GM12801 (cell line): ENCODE results near the gene CDCP2.

Experiments
- TF ChIP-seq, protein P1 (sequence below): IDR thresholded peaks from one replicate; pipeline ENCODE4 v1.5.1; 2011; ENCODE audit warnings: control low read depth; ENCODE audit not compliant: insufficient read length; ENCODE audit errors: extremely low read depth

CDCP2 gene

DNA sequence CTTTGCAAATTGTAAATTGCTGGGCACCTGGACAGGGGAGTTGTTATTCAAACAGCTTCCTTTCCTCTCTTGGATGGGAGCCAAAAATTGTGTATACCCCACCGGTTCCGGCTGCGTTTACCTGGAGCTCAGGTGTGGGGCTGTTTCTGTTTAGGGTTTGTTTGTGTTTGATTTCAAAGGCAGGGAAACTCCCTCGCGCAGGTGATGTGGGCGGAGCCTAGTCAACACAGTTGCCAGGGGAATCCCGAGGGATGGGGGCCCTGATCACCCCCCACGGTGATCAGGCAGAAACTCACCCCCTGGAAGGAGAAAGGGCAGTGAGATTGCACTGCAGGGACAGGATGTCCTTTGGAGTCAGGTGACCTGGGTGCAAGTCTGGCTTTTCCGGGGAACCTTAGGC lies 28.3 kb downstream of the CDCP2 start:
- TF ChIP-seq, protein P1, sequence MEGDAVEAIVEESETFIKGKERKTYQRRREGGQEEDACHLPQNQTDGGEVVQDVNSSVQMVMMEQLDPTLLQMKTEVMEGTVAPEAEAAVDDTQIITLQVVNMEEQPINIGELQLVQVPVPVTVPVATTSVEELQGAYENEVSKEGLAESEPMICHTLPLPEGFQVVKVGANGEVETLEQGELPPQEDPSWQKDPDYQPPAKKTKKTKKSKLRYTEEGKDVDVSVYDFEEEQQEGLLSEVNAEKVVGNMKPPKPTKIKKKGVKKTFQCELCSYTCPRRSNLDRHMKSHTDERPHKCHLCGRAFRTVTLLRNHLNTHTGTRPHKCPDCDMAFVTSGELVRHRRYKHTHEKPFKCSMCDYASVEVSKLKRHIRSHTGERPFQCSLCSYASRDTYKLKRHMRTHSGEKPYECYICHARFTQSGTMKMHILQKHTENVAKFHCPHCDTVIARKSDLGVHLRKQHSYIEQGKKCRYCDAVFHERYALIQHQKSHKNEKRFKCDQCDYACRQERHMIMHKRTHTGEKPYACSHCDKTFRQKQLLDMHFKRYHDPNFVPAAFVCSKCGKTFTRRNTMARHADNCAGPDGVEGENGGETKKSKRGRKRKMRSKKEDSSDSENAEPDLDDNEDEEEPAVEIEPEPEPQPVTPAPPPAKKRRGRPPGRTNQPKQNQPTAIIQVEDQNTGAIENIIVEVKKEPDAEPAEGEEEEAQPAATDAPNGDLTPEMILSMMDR: no peak

DNA sequence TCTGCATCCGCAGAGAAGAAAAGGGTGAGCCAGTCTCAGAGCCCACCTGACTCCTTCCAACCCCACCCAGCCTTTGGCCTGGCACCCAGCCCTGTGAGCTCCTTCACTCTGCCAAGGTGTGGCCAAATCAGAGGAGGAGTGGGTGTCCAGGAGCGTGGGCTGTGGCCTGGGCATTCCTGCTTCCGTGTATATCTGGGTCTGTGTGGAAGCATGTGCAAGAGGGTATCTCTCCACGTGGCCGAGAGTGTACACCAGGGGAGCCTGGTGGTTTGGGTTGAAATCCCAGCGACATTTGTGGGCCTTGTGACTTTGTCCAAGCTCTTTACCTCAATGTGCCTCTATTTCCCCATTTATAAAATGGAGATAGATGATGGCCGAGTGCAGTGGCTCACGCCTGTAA lies 29.8 kb downstream of the CDCP2 start:
- TF ChIP-seq, protein P1: no peak

DNA sequence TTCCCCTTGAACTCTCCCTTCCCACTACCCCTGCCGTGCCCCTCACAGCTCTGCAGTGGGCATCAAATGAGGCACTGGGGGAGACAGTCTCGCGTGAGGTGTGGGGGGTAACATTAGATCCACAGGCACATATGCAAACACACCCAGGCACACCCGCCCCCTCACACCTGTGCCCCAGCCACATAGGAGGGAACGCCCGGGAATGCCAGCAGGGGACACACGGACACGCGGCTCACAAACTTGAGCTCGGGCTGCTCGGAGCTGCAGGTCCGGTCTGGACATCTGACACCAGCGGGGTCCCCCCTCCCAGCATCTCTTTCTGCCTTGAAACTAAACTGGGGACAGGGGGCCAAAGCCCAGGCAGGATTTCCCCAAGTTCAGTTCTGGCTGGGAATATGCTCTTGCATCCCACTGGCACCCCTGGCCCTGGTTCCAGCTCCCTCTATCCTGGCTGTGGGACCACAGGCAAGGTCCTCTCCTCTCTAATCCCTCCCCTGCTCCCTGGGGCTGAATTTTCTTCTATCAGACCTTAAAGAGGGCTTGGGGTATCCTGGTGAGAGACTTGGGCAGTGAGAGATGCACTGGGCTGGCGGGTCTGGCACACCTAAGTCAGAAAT lies 30.6 kb downstream of the CDCP2 start:
- TF ChIP-seq, protein P1: no peak

DNA sequence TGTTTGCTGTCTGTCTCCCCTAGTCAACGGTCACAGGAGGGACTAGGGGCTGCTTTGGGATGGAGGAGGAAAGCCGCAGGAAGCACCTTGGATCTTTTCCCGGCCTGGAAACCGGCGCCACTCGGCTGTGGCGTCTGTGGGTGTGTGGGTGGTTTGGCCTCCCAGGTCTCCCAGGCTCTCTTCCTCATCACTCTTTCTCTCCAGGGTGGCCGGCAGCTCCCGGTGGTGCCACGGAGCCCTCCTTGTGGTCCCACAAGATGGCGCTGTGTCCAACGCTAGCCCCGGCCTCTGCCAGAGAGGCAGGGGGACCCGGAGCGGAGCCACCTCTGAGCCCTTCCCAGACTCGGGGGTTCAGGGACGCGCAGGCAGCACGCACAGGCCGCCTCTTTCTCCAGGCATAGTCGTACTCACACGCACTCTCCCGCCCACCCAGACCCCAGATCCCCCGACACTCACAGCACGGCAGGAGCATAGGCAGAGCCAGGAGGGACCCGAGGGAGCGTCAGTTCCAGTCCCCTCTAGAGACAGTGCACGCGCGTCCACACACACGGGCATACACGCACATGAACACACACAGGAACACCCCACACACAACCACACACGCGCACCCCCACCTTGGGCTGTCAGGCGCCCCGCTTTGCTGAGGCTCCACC lies 31.2 kb downstream of the CDCP2 start:
- TF ChIP-seq, protein P1: no peak

DNA sequence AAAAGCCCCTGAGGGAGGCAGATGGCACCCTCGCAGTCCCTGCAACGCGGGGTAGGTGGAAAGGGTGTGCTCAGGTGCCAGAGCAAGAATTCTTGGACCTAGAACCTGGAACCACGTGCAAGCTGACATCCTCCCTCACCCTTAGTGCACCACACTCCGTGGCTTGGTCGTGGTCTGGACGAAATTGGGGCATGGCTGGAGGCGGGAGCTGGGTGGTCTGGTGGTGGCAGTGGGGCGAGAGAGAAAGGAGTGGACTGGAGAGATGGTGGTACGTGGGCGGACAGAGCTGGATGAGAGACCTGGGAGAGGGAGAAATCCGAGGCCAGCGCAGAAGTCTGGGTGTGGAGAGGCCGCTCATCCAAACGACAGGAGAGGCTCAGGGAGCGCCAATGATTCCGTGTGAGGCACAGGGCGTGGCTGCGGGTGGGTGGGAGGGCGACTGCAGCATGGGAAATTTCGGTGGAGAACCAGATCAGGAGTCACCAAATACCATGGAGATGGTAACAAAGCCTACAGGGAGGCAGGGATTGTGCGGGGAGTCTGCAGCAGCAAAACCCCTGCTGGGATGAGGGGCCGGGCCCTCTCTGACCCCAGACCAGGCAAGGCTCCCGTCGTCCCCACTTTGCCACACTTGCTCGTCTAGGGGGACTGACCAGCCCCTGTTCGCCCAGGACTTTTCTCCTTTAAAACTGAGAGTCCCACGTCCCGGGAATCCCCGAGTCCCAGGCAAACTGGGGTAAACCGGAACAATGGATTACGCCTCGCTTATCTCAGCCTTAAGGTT lies 31.9 kb downstream of the CDCP2 start:
- TF ChIP-seq, protein P1: no peak

DNA sequence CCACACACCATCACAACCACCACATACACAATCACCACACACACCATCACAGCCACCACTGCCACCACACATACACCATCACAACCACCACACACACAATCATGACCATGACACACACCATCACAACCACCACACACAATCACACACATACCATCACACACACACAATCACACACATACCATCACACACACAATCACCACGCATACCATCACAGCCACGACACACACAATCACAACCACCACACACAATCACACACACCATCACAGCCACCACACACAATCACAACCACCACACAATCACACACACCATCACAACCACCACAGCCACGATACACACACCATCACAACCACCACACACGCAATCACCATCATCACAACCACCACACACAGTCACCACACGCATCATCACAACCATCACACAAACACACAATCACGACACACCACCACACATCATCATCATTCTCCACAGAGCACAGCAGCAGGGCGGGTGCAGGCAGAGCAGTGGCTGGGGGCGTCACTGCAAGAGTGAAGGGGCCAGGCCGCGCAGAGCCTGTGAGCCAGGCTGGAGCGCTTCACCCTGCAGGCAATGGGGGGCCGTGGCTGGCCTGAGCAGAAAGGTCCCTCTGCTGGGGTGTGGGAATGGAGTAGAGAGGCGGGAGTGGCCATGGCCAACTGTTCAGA lies 32.6 kb downstream of the CDCP2 start:
- TF ChIP-seq, protein P1: no peak

DNA sequence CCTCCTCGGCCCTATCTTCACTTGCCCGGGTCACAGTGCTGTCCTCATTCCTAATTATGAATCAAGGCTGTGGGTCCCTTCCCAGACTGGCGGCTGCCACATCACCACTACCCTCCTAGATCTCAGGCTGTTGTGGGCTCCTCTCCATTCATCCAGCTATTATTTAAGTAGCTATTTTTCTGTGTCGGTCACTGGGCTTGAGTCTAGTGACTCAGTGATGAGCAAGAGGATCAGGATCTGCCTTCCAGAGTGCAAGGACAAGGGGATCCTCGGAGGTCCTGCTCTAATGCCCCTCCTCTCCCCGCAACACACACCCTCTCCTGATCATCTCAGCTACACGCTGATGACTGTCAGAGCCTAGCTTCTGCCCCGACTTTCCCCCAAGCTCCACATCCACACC lies 34.1 kb downstream of the CDCP2 start:
- TF ChIP-seq, protein P1: no peak
